Suprapubic skin (tissue), 3 donors: ENCODE results near the gene BMF.

Experiments
- POLR2A ChIP-seq, 2 donors: fragments of 450-650 bp; IDR thresholded peaks; one replicate each; pipeline ENCODE4 v1.6.1; 2017; ENCODE audit warnings: antibody characterized with exemption in 2 of 2, mild to moderate bottlenecking in 2 of 2, moderate library complexity in 2 of 2
- TF ChIP-seq, protein P1 (sequence below), 2 donors: fragments of 200-600 bp in 1 of 2; fragments of 450-650 bp in 1 of 2; sonication (generic) in 1 of 2; IDR thresholded peaks; one replicate each; pipeline ENCODE4 v1.5.1; 2016 to 2019; ENCODE audit warnings: antibody characterized with exemption in 2 of 2, mild to moderate bottlenecking in 1 of 2, moderate library complexity in 1 of 2

GRCh38 chr15:40105517-40106202, 3.0 kb downstream of the BMF start:
- TF ChIP-seq, protein P1, sequence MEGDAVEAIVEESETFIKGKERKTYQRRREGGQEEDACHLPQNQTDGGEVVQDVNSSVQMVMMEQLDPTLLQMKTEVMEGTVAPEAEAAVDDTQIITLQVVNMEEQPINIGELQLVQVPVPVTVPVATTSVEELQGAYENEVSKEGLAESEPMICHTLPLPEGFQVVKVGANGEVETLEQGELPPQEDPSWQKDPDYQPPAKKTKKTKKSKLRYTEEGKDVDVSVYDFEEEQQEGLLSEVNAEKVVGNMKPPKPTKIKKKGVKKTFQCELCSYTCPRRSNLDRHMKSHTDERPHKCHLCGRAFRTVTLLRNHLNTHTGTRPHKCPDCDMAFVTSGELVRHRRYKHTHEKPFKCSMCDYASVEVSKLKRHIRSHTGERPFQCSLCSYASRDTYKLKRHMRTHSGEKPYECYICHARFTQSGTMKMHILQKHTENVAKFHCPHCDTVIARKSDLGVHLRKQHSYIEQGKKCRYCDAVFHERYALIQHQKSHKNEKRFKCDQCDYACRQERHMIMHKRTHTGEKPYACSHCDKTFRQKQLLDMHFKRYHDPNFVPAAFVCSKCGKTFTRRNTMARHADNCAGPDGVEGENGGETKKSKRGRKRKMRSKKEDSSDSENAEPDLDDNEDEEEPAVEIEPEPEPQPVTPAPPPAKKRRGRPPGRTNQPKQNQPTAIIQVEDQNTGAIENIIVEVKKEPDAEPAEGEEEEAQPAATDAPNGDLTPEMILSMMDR (IDR thresholded peaks at IDR 0.05): no peak
- TF ChIP-seq POLR2A (IDR thresholded peaks at IDR 0.05): no peak
